NCI-H2107 (cell line): Measurements from ENCODE around the gene ZNF81.
"Not testable (repeated sequence)": the region's sequence is repeated elsewhere in the genome, so short reads cannot be mapped to it uniquely, and the experiment has no call there.

Experiments used
- DNase-seq: peaks from one replicate; lab custom pipeline; 2025; lab: John Stamatoyannopoulos, UW

Gene ZNF81

GRCh38 chrX:47844117-47844516 lies 7.4 kb downstream of the ZNF81 start:
- no peak for DNase-seq

- no peak for DNase-seq
Observed at GRCh38 chrX:47846040-47846439, 9.3 kb downstream of the ZNF81 start.

GRCh38 chrX:47849778-47850177 lies 13.1 kb downstream of the ZNF81 start:
- DNase-seq: no peak

- DNase-seq: not testable (repeated sequence)
Observed at GRCh38 chrX:47850389-47850788, 13.7 kb downstream of the ZNF81 start.

GRCh38 chrX:47850901-47851300 lies 14.2 kb downstream of the ZNF81 start:
- DNase-seq: no peak

GRCh38 chrX:47854474-47854873 lies 17.8 kb downstream of the ZNF81 start:
- DNase-seq: no peak

GRCh38 chrX:47859686-47860085 lies 23.0 kb downstream of the ZNF81 start:
- no peak for DNase-seq

- no peak for DNase-seq
Observed at GRCh38 chrX:47862680-47863079, 26.0 kb downstream of the ZNF81 start.

GRCh38 chrX:47863187-47863586 lies 26.5 kb downstream of the ZNF81 start:
- no peak for DNase-seq

- DNase-seq: no peak
Observed at GRCh38 chrX:47864300-47864699, 27.6 kb downstream of the ZNF81 start.

- DNase-seq: no peak
Observed at GRCh38 chrX:47864785-47865184, 28.1 kb downstream of the ZNF81 start.

- no peak for DNase-seq
Observed at GRCh38 chrX:47873123-47873522, 36.4 kb downstream of the ZNF81 start.

- no peak for DNase-seq
Observed at GRCh38 chrX:47877327-47877726, 40.6 kb downstream of the ZNF81 start.

- no peak for DNase-seq
Observed at GRCh38 chrX:47878198-47878597, 41.5 kb downstream of the ZNF81 start.

GRCh38 chrX:47879463-47879862 lies 42.8 kb downstream of the ZNF81 start:
- DNase-seq: no peak

- no peak for DNase-seq
Observed at GRCh38 chrX:47880927-47881326, 44.2 kb downstream of the ZNF81 start.

GRCh38 chrX:47885501-47885900 lies 48.8 kb downstream of the ZNF81 start:
- no peak for DNase-seq

GRCh38 chrX:47898024-47898423 lies 61.3 kb downstream of the ZNF81 start:
- DNase-seq: no peak

GRCh38 chrX:47900833-47901232 lies 64.1 kb downstream of the ZNF81 start:
- DNase-seq: no peak

- no peak for DNase-seq
Observed at GRCh38 chrX:47902161-47902560, 65.5 kb downstream of the ZNF81 start.

GRCh38 chrX:47915886-47916493 lies 79.3 kb downstream of the ZNF81 start:
- DNase-seq: no peak

- DNase-seq: no peak
Observed at GRCh38 chrX:47918274-47918673, 81.6 kb downstream of the ZNF81 start.

- no peak for DNase-seq
Observed at GRCh38 chrX:47927212-47927611, 90.5 kb downstream of the ZNF81 start.

GRCh38 chrX:47931970-47932369 lies 95.3 kb downstream of the ZNF81 start:
- not testable (repeated sequence) for DNase-seq

- no peak for DNase-seq
Observed at GRCh38 chrX:47933946-47934345, 97.2 kb downstream of the ZNF81 start.
